ENCODE measurements around the gene ZFHX3. TPM values are rescaled to one million over a fixed set of nuclear protein-coding genes. Genes with fewer than 3 reads are reported as not detected.

ZFHX3 gene
- total and polyA plus RNA-seq, 4 donors, result 2.6 to 32.7 (median 14.7) TPM

- Histone ChIP-seq H3K9ac (ENCODE audit: insufficient read depth in 1 of 2, low read length in 2 of 2) (no peak overlapping the region), H3K4me1 (ENCODE audit: control insufficient read depth in 5 of 5, insufficient read depth in 5 of 5, low read length in 5 of 5) (peaks cover 3 to 31% (median 11%) of the 10 kb centered on the region in 5 donors), H3K27me3 (ENCODE audit: control insufficient read depth in 3 of 3, insufficient read depth in 3 of 3, low read length in 2 of 3) (no peaks in the 10 kb centered on the region), H3K36me3 (ENCODE audit: control insufficient read depth in 4 of 4, insufficient read depth in 4 of 4, low read length in 4 of 4) (peaks cover 0 to 15% (median 11%) of the 10 kb centered on the region in 4 donors), H3K4me3 (no peak overlapping the region), H3K9me3 (ENCODE audit: control insufficient read depth in 4 of 4, insufficient read depth in 3 of 4, low read length in 3 of 4) (no peaks in the 10 kb centered on the region), H3K27ac (ENCODE audit: low read depth in 1 of 2, low read length in 1 of 2) (no peak overlapping the region)
- DNase-seq (no peak), ATAC-seq (ENCODE audit: insufficient read depth, low FRiP score) (no peak)
- no peak for TF ChIP-seq CTCF (IDR thresholded peaks at IDR 0.05; ENCODE audit: control extremely low read depth, extremely low read depth)
- 95 to 97% methylated on average over 20 of the region's 20 CpGs for WGBS, 2 donors
Observed at GRCh38 chr16:72950669-72951068, 97.3 kb downstream of the ZFHX3 start.

GRCh38 chr16:72948238-72948829 is 99.6 kb downstream of the ZFHX3 start:
- no peak for TF ChIP-seq CTCF (IDR thresholded peaks at IDR 0.05; ENCODE audit: control extremely low read depth, extremely low read depth)
- no peak for DNase-seq
- Histone ChIP-seq H3K27me3 (ENCODE audit: control insufficient read depth in 3 of 3, insufficient read depth in 3 of 3, low read length in 2 of 3) (no peaks in the 10 kb centered on the region), H3K9ac (ENCODE audit: insufficient read depth in 1 of 2, low read length in 2 of 2) (no peak overlapping the region), H3K4me3 (no peak overlapping the region), H3K27ac (ENCODE audit: low read depth in 1 of 2, low read length in 1 of 2) (no peak overlapping the region), H3K9me3 (ENCODE audit: control insufficient read depth in 4 of 4, insufficient read depth in 3 of 4, low read length in 3 of 4) (no peaks in the 10 kb centered on the region), H3K36me3 (ENCODE audit: control insufficient read depth in 4 of 4, insufficient read depth in 4 of 4, low read length in 4 of 4) (peaks cover 0 to 15% (median 11%) of the 10 kb centered on the region in 4 donors), H3K4me1 (ENCODE audit: control insufficient read depth in 5 of 5, insufficient read depth in 5 of 5, low read length in 5 of 5) (peaks cover 8 to 36% (median 11%) of the 10 kb centered on the region in 5 donors)
- no peak for ATAC-seq (ENCODE audit: insufficient read depth, low FRiP score)
- 92% methylated on average over 17 of the region's 17 CpGs for whole genome bisulfite sequencing, 2 donors

GRCh38 chr16:72947379-72948237 is 100.3 kb downstream of the ZFHX3 start:
- H3K9me3 ChIP-seq (ENCODE audit: control insufficient read depth in 4 of 4, insufficient read depth in 3 of 4, low read length in 3 of 4), result no peaks in the 10 kb centered on the region
- ATAC-seq (ENCODE audit: insufficient read depth, low FRiP score), result no peak
- H3K27me3 ChIP-seq (ENCODE audit: control insufficient read depth in 3 of 3, insufficient read depth in 3 of 3, low read length in 2 of 3), result no peaks in the 10 kb centered on the region
- peaks cover 8 to 31% (median 11%) of the 10 kb centered on the region in 5 donors for H3K4me1 ChIP-seq (ENCODE audit: control insufficient read depth in 5 of 5, insufficient read depth in 5 of 5, low read length in 5 of 5)
- H3K27ac ChIP-seq (ENCODE audit: low read depth in 1 of 2, low read length in 1 of 2), result peak overlapping the region in 1 of 2 donors; percentile 3
- WGBS, 2 donors, result 72 to 81% methylated on average over 26 of the region's 26 CpGs
- peak in 2 of 3 donors; percentile 50 to 67 for DNase-seq
- H3K4me3 ChIP-seq, result no peak overlapping the region
- H3K9ac ChIP-seq (ENCODE audit: insufficient read depth in 1 of 2, low read length in 2 of 2), result no peak overlapping the region
- H3K36me3 ChIP-seq (ENCODE audit: control insufficient read depth in 4 of 4, insufficient read depth in 4 of 4, low read length in 4 of 4), result peaks cover 0 to 15% (median 11%) of the 10 kb centered on the region in 4 donors
- no peak for TF ChIP-seq CTCF (IDR thresholded peaks at IDR 0.05; ENCODE audit: control extremely low read depth, extremely low read depth)
